DMS53 treated with DMSO at 0.1 percent for 48 hours (cell line): ENCODE measurements around the gene DIS3.
"Not testable (repeated sequence)": the region's sequence is repeated elsewhere in the genome, so short reads cannot be mapped to it uniquely, and the experiment has no call there.

ENCODE experiments used
- DNase-seq: peaks from one replicate; lab custom pipeline; 2025; ENCODE audit not compliant: unreplicated experiment; lab: John Stamatoyannopoulos, UW

The DIS3 gene

DNA sequence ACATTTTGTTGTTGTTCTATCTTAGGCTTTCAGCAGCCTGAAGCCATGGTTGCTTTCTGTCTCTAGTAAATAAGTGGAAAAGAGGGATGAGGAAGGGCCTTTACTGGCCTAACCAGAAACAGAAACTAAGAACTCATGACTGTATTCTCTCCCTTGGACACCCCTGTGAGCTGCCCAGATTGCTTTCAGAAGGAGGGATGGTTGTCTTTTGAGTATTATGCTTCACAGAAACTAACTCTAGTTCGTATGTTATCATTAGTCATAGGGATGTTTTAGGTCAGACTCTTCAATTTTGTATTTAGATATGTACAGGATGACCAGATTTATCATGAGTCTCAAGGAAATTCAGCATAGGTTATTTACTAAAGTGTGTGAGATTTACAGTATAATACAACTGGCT lies 36.4 kb downstream of the DIS3 start:
- DNase-seq: no peak

GRCh38 chr13:72740015-72740414 lies 41.7 kb downstream of the DIS3 start:
- no peak for DNase-seq

DNA sequence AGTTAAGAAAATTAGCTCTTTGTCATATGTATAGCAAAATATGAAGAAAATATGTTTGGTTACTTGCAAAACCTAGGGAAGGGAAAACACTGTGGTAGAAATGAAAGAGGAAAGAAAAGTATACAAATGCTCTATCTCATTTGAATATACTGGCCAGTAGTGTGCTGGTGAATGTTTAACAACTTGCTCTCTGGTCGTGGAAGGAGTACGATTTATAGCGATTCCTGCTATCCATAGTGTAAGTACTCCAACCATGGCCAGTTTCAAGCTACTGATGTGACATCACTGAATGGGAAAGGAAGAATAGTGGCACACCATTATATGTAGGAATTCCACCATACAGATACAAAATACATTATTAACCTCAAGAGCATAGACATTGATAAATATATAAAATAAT lies 44.7 kb downstream of the DIS3 start:
- DNase-seq: no peak

DNA sequence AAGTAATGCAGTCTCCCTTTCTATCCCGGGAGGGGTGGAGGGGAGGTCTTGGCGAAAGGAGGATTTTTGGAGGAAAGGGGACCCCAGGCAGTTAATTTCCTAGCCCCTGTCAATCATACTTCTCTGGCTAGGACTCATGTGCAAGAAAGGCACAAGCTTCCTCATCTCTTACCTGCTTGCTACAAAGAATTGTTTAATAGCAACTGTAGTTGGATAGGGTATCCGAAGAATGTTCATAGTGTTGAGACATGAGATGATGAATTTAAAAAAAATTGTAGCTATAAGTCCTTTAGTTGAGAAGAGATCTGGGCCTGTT lies 53.5 kb downstream of the DIS3 start:
- no peak for DNase-seq

DNA sequence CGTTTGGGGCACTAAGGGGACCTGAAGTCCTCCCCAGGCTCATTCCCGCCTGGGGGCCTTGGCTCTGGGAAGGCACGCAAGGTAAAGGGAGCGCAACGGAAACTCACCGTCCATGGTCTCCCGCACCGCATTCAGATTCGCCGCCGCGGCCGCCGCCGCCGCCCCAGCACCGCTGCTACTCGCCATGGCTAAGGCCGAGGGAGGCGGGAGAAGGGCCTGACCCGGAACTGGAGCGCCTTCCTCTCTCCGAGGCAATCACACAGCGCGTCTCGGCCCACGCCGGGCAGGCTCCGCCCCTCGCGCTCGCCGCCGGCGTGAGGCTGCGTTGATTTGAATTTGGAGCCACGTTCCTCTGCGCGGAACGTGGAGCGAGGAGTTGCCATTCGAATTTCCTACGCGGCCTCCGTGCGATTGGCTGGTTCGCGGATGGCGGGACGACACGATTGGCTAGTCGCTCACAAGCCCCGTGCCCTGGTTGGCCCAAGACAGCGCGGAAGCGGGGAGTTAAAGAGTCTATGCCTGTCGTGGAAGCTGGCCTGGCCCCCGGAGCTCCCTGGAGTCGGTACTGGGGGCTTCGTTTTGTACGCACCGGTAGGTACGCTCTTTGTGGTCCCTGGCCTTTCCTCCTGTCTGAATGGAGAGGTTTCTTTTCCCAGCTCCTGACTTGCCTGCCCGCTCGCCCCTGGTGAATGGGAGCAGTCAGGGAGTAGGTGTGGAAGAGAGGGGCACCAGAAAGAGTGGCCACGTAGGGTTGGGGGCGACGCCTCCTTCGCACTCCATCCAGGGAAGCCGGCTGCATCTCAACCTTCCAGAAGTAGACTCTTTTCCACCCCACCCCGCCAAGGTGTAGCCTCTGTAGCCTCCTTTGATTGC lies 54.0 kb downstream of the DIS3 start, which contains the start of the genes BORA and MZT1:
Gene BORA (plus strand): TSS at position 507 of the 873 bp plus-strand sequence. CDS start 1,018 bp downstream, outside the sequence.
Gene MZT1 (minus strand): TSS at position 213 of the 873 bp plus-strand sequence. CDS start 27 bp downstream, at position 186.
- peak; percentile 62 for DNase-seq

DNA sequence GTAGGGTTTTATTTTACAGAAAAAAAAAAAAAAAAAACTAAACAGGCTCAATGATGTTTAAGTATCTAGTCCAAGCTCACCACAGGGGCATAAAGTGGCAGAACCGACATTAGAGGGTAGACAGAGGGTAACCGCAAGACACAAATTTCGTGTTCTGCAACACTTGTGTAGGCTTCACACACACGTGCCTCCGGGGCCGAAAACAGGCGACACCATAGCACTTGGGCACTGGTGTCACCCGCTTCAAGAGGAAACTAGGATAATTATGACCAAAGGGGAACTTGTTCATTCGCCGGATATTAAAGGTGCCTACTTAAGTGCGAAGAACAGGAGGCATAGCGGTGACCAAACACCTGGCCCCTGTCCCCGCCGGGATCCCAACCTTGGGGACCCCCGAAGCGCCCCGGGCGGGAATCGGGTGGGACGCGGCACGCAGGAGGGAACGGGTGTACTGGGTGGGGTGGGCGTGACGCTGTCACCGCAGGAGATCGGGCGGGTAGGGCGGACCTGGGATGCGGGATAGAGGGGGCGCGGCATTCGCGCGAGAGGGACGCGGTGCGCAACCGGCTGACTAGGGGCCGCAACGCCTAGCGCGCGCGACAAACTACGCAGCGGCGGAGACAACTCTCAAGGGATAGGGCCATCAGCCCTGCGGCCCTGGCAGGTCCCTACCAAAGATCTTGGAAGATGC lies 54.8 kb downstream of the DIS3 start:
- no peak for DNase-seq

DNA sequence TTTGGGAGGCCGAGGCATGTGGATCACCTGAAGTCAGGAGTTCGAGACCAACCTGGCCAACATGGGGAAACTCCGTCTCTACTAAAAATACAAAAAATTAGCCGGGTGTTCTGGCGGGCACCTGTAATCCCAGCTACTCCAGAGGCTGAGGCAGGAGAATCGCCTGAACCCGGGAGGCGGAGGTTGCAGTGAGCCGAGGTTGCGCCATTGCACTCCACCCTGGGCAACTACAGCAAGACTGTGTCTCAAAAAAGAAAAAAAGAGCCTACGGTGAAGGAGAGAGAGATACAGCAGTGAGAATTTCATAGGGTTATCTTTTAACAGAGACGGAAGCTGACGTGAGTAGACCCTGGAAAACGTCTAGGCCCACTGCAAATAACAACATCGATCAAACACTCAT lies 55.5 kb downstream of the DIS3 start:
- DNase-seq: not testable (repeated sequence)

DNA sequence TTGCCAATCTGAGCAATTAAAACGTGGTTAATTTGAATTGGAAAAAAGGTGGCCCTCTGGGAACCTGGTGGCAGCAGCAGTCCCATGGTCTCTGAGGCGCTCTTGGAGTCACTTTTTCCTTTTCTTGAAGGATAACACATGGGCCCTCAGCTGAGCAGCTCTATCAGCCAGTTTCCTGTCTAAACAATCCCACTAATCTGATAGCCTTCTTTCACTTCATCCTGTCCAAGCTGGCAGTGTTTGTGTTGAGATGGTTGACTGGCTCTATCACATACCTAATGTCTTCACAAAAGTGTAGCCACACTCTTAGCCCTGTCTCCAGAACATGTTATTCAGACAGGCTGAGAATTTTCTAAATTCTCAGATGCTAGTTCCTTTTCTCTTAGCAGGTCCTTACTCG lies 64.9 kb downstream of the DIS3 start:
- no peak for DNase-seq
